Mesendoderm (in vitro differentiated cells): ENCODE data around the gene CTSA.
A peak's percentile ranks its signal among the peaks of the same experiment; 100 is the strongest.
"Not testable (repeated sequence)": the region's sequence is repeated elsewhere in the genome, so short reads cannot be mapped to it uniquely, and the experiment has no call there.

Experiments used
- DNase-seq: peaks from one replicate; pipeline ENCODE4 v3.0.0; 2013
- H2AK5ac ChIP-seq: 2 replicates; pipeline ENCODE4 v1.6.1; 2013; ENCODE audit warnings: low read length, inconsistent platforms
- H2BK120ac ChIP-seq: 2 replicates; pipeline ENCODE4 v1.6.1; 2013; ENCODE audit warnings: low read depth, mild to moderate bottlenecking, low read length, moderate library complexity, mixed read lengths
- H2BK15ac ChIP-seq: replicated peaks from 2 replicates; pipeline ENCODE4 v1.6.1; 2013; ENCODE audit warnings: low read depth, mild to moderate bottlenecking, moderate library complexity
- H2BK5ac ChIP-seq: 2 replicates; pipeline ENCODE4 v1.6.1; 2013; ENCODE audit warnings: low read length, inconsistent platforms
- H3K18ac ChIP-seq: 2 replicates; pipeline ENCODE4 v1.6.1; 2013; ENCODE audit warnings: mild to moderate bottlenecking, low read length, mixed read lengths
- H3K23ac ChIP-seq: one replicate; pipeline ENCODE4 v1.6.1; 2013; ENCODE audit warnings: low read length
- H3K27ac ChIP-seq: 2 replicates; pipeline ENCODE4 v1.5.1; 2013; ENCODE audit warnings: low read depth, mild to moderate bottlenecking, inconsistent platforms, low read length, moderate library complexity
- H3K27me3 ChIP-seq: 2 replicates; pipeline ENCODE4 v1.6.1; 2013; ENCODE audit warnings: low read length, control low read depth, mild to moderate bottlenecking, inconsistent platforms; ENCODE audit not compliant: insufficient read depth, poor library complexity
- H3K36me3 ChIP-seq: 2 replicates; pipeline ENCODE4 v1.6.1; 2013; ENCODE audit warnings: low read length, inconsistent platforms; ENCODE audit not compliant: control insufficient read depth, insufficient read depth
- H3K4ac ChIP-seq: one replicate; pipeline ENCODE4 v1.6.1; 2013; ENCODE audit warnings: low read depth, mild to moderate bottlenecking, low read length, moderate library complexity
- H3K4me1 ChIP-seq: 2 replicates; pipeline ENCODE4 v1.6.1; 2013; ENCODE audit warnings: low read depth, low read length, inconsistent platforms; ENCODE audit not compliant: control insufficient read depth
- H3K4me2 ChIP-seq: 2 replicates; pipeline ENCODE4 v1.6.1; 2013; ENCODE audit warnings: low read length
- H3K4me3 ChIP-seq: 2 replicates; pipeline ENCODE4 v1.5.1; 2013; ENCODE audit warnings: mild to moderate bottlenecking, low read length
- H3K56ac ChIP-seq: one replicate; pipeline ENCODE4 v1.6.1; 2013; ENCODE audit warnings: low read length
- H3K79me1 ChIP-seq: 2 replicates; pipeline ENCODE4 v1.6.1; 2013; ENCODE audit warnings: low read length, inconsistent platforms
- H3K79me2 ChIP-seq: 2 replicates; pipeline ENCODE4 v1.6.1; 2013; ENCODE audit warnings: mild to moderate bottlenecking, low read length; ENCODE audit not compliant: control insufficient read depth, insufficient read depth
- H3K9ac ChIP-seq: 2 replicates; pipeline ENCODE4 v1.6.1; 2013; ENCODE audit warnings: low read length, inconsistent platforms
- H4K5ac ChIP-seq: one replicate; pipeline ENCODE4 v1.6.1; 2013; ENCODE audit warnings: low read length
- H4K8ac ChIP-seq: one replicate; pipeline ENCODE4 v1.6.1; 2013; ENCODE audit warnings: low read depth, mild to moderate bottlenecking, control low read depth, low read length, moderate library complexity
- WGBS: extraction: QIAGEN DNeasy Blood & Tissue Kit; methylation state at CpG from one replicate; pipeline ENCODE4 v1.1.7; 2013; ENCODE audit warnings: low lambda C conversion rate, missing lambda C conversion rate; ENCODE audit not compliant: insufficient coverage; ENCODE audit errors: extremely low coverage; 5-methylcytosine and 5-hydroxymethylcytosine counted together

The CTSA gene

GRCh38 chr20:45872626-45873025, 18.5 kb upstream of the CTSA start:
- H2BK5ac ChIP-seq = no peak overlapping the region
- no peak overlapping the region for H2BK120ac ChIP-seq

GRCh38 chr20:45873409-45874103, 17.6 kb upstream of the CTSA start:
- H3K18ac ChIP-seq = no peak overlapping the region
- no peak overlapping the region for H4K8ac ChIP-seq
- H3K4me2 ChIP-seq = no peak overlapping the region
- no peak overlapping the region for H3K4me3 ChIP-seq
- H2BK120ac ChIP-seq = no peak overlapping the region
- H3K56ac ChIP-seq = no peak overlapping the region
- no peak overlapping the region for H3K4ac ChIP-seq
- DNase-seq = no peak
- H3K4me1 ChIP-seq = no peaks in the 10 kb centered on the region
- H3K27ac ChIP-seq = no peak overlapping the region
- no peaks in the 10 kb centered on the region for H3K27me3 ChIP-seq
- H3K79me2 ChIP-seq = no peaks in the 10 kb centered on the region
- H2BK15ac ChIP-seq = no peak overlapping the region
- H4K5ac ChIP-seq = no peak overlapping the region
- WGBS = no CpG with 5 or more reads among the region's 1 CpG
- no peak overlapping the region for H3K9ac ChIP-seq
- no peaks in the 10 kb centered on the region for H3K36me3 ChIP-seq
- no peaks in the 10 kb centered on the region for H3K79me1 ChIP-seq
- H3K23ac ChIP-seq = no peak overlapping the region
- no peak overlapping the region for H2BK5ac ChIP-seq
- H2AK5ac ChIP-seq = no peak overlapping the region

More at GRCh38 chr20:45872626-45873025, 18.5 kb upstream of the CTSA start:
- Histone ChIP-seq H3K4me3 (no peak overlapping the region), H3K23ac (no peak overlapping the region), H2AK5ac (no peak overlapping the region), H3K56ac (no peak overlapping the region), H3K79me1 (no peaks in the 10 kb centered on the region), H3K9ac (no peak overlapping the region), H3K4me2 (no peak overlapping the region), H3K4me1 (no peaks in the 10 kb centered on the region), H3K27ac (no peak overlapping the region), H3K36me3 (no peaks in the 10 kb centered on the region), H4K8ac (no peak overlapping the region), H3K4ac (no peak overlapping the region), H2BK15ac (no peak overlapping the region), H3K79me2 (no peaks in the 10 kb centered on the region), H4K5ac (no peak overlapping the region), H3K27me3 (no peaks in the 10 kb centered on the region), H3K18ac (no peak overlapping the region)
- WGBS = no CpG with 5 or more reads among the region's 4 CpGs
- peak; percentile 18 for DNase-seq

GRCh38 chr20:45874104-45874481, 17.0 kb upstream of the CTSA start:
- H3K79me2 ChIP-seq, H3K18ac ChIP-seq, H3K4ac ChIP-seq, H3K27me3 ChIP-seq, H4K5ac ChIP-seq, H3K4me1 ChIP-seq, H4K8ac ChIP-seq, H3K4me2 ChIP-seq, H2BK120ac ChIP-seq, H3K27ac ChIP-seq, H3K9ac ChIP-seq, H2BK5ac ChIP-seq, H2AK5ac ChIP-seq, H3K4me3 ChIP-seq, H3K23ac ChIP-seq, H3K36me3 ChIP-seq, H3K56ac ChIP-seq, H2BK15ac ChIP-seq, DNase-seq, H3K79me1 ChIP-seq: not testable (repeated sequence)
- WGBS = no CpG with 5 or more reads among the region's 10 CpGs

DNA sequence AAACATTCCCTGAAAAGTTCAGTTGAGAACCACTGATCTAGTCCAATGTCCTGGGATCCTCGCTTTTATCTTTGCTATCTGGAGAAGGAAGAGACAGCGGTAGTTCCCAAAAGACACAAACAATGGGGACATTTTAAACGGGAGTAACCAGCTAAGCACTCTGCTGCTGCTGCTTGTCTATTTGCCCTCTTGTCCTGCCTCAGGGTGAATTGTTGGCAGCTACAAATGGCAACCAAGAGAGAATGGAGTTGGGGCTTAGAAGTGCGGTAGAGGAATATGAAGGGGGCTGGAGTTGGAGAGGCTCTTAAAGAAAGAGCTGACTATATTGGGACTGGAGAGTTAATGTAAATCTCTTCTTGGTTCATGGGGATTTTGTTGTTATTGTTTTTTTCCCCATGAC, 16.6 kb upstream of the CTSA start:
- no peaks in the 10 kb centered on the region for H3K79me2 ChIP-seq
- no peak overlapping the region for H3K18ac ChIP-seq
- no peak overlapping the region for H3K27ac ChIP-seq
- no peak overlapping the region for H2AK5ac ChIP-seq
- no peak overlapping the region for H3K23ac ChIP-seq
- no peak overlapping the region for H3K4me2 ChIP-seq
- no peak overlapping the region for H3K4ac ChIP-seq
- H3K4me3 ChIP-seq = no peak overlapping the region
- no peak overlapping the region for H3K9ac ChIP-seq
- no peak overlapping the region for H2BK120ac ChIP-seq
- no peak overlapping the region for H4K5ac ChIP-seq
- H2BK15ac ChIP-seq = no peak overlapping the region
- peak; percentile 31 for DNase-seq
- no CpG with 5 or more reads among the region's 4 CpGs for WGBS
- no peak overlapping the region for H3K56ac ChIP-seq
- H2BK5ac ChIP-seq = no peak overlapping the region
- no peaks in the 10 kb centered on the region for H3K4me1 ChIP-seq
- no peaks in the 10 kb centered on the region for H3K27me3 ChIP-seq
- no peak overlapping the region for H4K8ac ChIP-seq
- H3K36me3 ChIP-seq = no peaks in the 10 kb centered on the region
- H3K79me1 ChIP-seq = no peaks in the 10 kb centered on the region

DNA sequence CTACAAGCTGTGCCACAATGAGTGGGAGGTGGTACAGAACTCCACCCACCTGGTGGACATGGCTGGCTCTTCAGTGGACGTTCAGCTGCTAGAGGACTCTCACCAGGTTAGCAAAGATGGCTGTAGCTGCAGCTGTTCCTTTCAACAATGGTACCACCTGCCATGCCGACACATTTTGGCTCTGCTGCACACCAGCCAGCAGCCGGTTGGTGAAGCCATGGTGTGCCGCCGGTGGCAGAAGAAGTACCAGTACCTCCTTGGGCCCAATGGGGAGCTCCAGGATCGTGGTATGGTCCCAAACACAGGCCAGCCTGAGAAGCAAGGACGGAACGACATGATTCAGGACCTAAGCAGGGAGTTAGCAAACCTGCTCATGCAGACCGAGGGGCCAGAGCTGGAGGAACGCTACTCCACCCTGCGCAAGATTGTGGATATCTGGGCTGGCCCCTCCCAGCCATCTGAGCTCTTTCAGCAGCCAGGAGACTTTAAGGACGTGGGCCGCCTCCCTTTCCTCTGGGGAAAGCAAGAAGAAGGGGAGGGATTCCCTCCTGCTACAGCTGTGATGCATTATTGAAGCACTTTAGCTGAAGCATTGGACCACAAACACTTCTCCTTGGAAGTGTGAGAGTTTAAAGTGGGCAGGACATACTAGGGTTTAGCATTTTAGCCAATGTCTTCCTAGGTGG, 12.9 kb upstream of the CTSA start:
- no peak overlapping the region for H3K27ac ChIP-seq
- H3K4me1 ChIP-seq = no peaks in the 10 kb centered on the region
- H3K23ac ChIP-seq = no peak overlapping the region
- H3K4me3 ChIP-seq = no peak overlapping the region
- no peak overlapping the region for H3K9ac ChIP-seq
- no peak overlapping the region for H2AK5ac ChIP-seq
- no peak for DNase-seq
- peaks cover 5% of the 10 kb centered on the region for H3K36me3 ChIP-seq
- H3K79me1 ChIP-seq = peaks cover 2% of the 10 kb centered on the region
- no peak overlapping the region for H2BK120ac ChIP-seq
- WGBS = no CpG with 5 or more reads among the region's 13 CpGs
- no peak overlapping the region for H3K56ac ChIP-seq
- H2BK15ac ChIP-seq = no peak overlapping the region
- H4K5ac ChIP-seq = no peak overlapping the region
- no peak overlapping the region for H2BK5ac ChIP-seq
- no peak overlapping the region for H3K4me2 ChIP-seq
- peaks cover 5% of the 10 kb centered on the region for H3K79me2 ChIP-seq
- H4K8ac ChIP-seq = no peak overlapping the region
- H3K27me3 ChIP-seq = no peaks in the 10 kb centered on the region
- H3K4ac ChIP-seq = no peak overlapping the region
- H3K18ac ChIP-seq = no peak overlapping the region
